CD14-positive monocyte (primary cell): ENCODE data around the gene BBLN. TPM values are rescaled to one million over a fixed set of nuclear protein-coding genes. Genes with fewer than 3 reads are reported as not detected.

Experiments
- DNase-seq, 3 donors: peaks; one replicate each; pipeline ENCODE4 v3.0.0-alpha.2; 2011 to 2022
- H2AFZ ChIP-seq: 2 replicates; pipeline ENCODE4 v1.6.0; 2012; ENCODE audit warnings: mild to moderate bottlenecking, low read depth, low read length, inconsistent platforms; ENCODE audit not compliant: insufficient read depth, poor library complexity, severe bottlenecking
- H3K27ac ChIP-seq, 2 donors: 1 replicate in 1 of 2; 2 replicates in 1 of 2; pipeline ENCODE4 v1.5.1; 2012 to 2013; ENCODE audit warnings: low read length in 2 of 2, control low read depth in 1 of 2, inconsistent platforms in 1 of 2, low read depth in 1 of 2, mild to moderate bottlenecking in 1 of 2
- H3K27me3 ChIP-seq, 2 donors: one replicate each; pipeline versions ENCODE4 v1.6.0 to v1.6.1; 2011 to 2013; ENCODE audit warnings: low read length in 2 of 2; ENCODE audit not compliant: control insufficient read depth in 2 of 2, insufficient read depth in 2 of 2
- H3K36me3 ChIP-seq, 2 donors: replicated peaks in 1 of 2; 1 replicate in 1 of 2; 2 replicates in 1 of 2; pipeline versions ENCODE4 v1.5.1 to v1.6.1; 2012 to 2013; ENCODE audit warnings: low read length in 2 of 2, control low read depth in 1 of 2, inconsistent platforms in 1 of 2, mild to moderate bottlenecking in 1 of 2; ENCODE audit not compliant: insufficient read depth in 2 of 2, control insufficient read depth in 1 of 2
- H3K4me1 ChIP-seq, 2 donors: 1 replicate in 1 of 2; 2 replicates in 1 of 2; pipeline versions ENCODE4 v1.5.1 to v1.6.1; 2012 to 2013; ENCODE audit warnings: low read length in 2 of 2, control low read depth in 1 of 2, inconsistent platforms in 1 of 2, mild to moderate bottlenecking in 1 of 2, moderate library complexity in 1 of 2; ENCODE audit not compliant: insufficient read depth in 2 of 2, control insufficient read depth in 1 of 2
- H3K4me2 ChIP-seq: replicated peaks from 2 replicates; pipeline ENCODE3; 2012; ENCODE audit warnings: low read length, moderate library complexity, mild to moderate bottlenecking; ENCODE audit not compliant: poor library complexity, severe bottlenecking; ENCODE audit errors: extremely low read depth
- H3K4me3 ChIP-seq, 3 experiments: fragments of 200-600 bp in 1 of 3; sonication (generic) in 1 of 3; replicated peaks in 1 of 3; 1 replicate in 2 of 3; 2 replicates in 1 of 3; pipeline ENCODE4 v1.5.1; 2011 to 2013; ENCODE audit warnings: low read length in 3 of 3, mild to moderate bottlenecking in 3 of 3, control low read depth in 2 of 3, low read depth in 2 of 3, inconsistent platforms in 1 of 3, moderate library complexity in 1 of 3
- H3K79me2 ChIP-seq: 2 replicates; pipeline ENCODE4 v1.6.0; 2012; ENCODE audit warnings: mild to moderate bottlenecking, control low read depth, inconsistent platforms, low read length, moderate library complexity; ENCODE audit not compliant: insufficient read depth
- H3K9ac ChIP-seq: 2 replicates; pipeline ENCODE4 v1.6.0; 2017; ENCODE audit warnings: low read length, mild to moderate bottlenecking; ENCODE audit not compliant: insufficient read depth, poor library complexity, severe bottlenecking
- H3K9me3 ChIP-seq, 2 donors: replicated peaks in 1 of 2; 1 replicate in 1 of 2; 2 replicates in 1 of 2; pipeline versions ENCODE4 v1.5.1 to v1.6.1; 2012 to 2013; ENCODE audit warnings: low read length in 2 of 2, control low read depth in 1 of 2; ENCODE audit not compliant: control insufficient read depth in 1 of 2, insufficient read depth in 1 of 2
- H4K20me1 ChIP-seq: 2 replicates; pipeline ENCODE4 v1.6.0; 2012; ENCODE audit warnings: mild to moderate bottlenecking, low read length, control low read depth, moderate library complexity; ENCODE audit not compliant: insufficient read depth
- H3K27ac Mint-ChIP-seq, 7 donors: one replicate each; pipeline ENCODE4 v1.8.0; 2020; ENCODE audit warnings: mild to moderate bottlenecking in 7 of 7, mixed read lengths in 7 of 7, moderate library complexity in 6 of 7, inconsistent platforms in 2 of 7
- H3K27me3 Mint-ChIP-seq, 3 donors: one replicate each; pipeline ENCODE4 v1.8.0; 2021 to 2022; ENCODE audit warnings: low read depth in 3 of 3, mild to moderate bottlenecking in 3 of 3, mixed read lengths in 3 of 3, moderate library complexity in 3 of 3, inconsistent platforms in 1 of 3
- H3K36me3 Mint-ChIP-seq, 2 donors: one replicate each; pipeline ENCODE4 v1.8.0; 2020; ENCODE audit warnings: mixed read lengths in 2 of 2, inconsistent platforms in 1 of 2, mild to moderate bottlenecking in 1 of 2
- H3K4me1 Mint-ChIP-seq: one replicate; pipeline ENCODE4 v1.8.0; 2020; ENCODE audit warnings: mild to moderate bottlenecking, mixed read lengths
- H3K4me3 Mint-ChIP-seq, 2 donors: one replicate each; pipeline ENCODE4 v1.8.0; 2020; ENCODE audit warnings: mild to moderate bottlenecking in 2 of 2, mixed read lengths in 2 of 2, moderate library complexity in 1 of 2
- H3K9me3 Mint-ChIP-seq, 7 donors: one replicate each; pipeline ENCODE4 v1.8.0; 2020 to 2022; ENCODE audit warnings: mixed read lengths in 7 of 7, mild to moderate bottlenecking in 6 of 7, moderate library complexity in 6 of 7, inconsistent platforms in 2 of 7
- CTCF ChIP-seq: fragments of 200-600 bp; IDR thresholded peaks from one replicate; pipeline ENCODE4 v1.8.0; 2022; ENCODE audit warnings: antibody characterized with exemption, mild to moderate bottlenecking
- WGBS: methylation state at CpG from one replicate; pipeline ENCODE4 v1.1.5; 2013; ENCODE audit warnings: missing lambda C conversion rate; ENCODE audit not compliant: insufficient coverage; 5-methylcytosine and 5-hydroxymethylcytosine counted together
- intact Hi-C, 2 donors: fragments of 100-400 bp; cut with micrococcal nuclease; formaldehyde crosslinking; loops; one replicate each; pipeline versions ENCODE4 v1.15.0 to v1.15.1; 2023
- polyA plus RNA-seq, 3 donors: library from polyadenylated mRNA; depleted of rRNA in 1 of 3; unstranded in 2 of 3; stranded (reverse) in 1 of 3; fragments of 300-500 nt in 2 of 3; fragments of >200 nt in 1 of 3; fragmentation: Illumina TruSeq in 2 of 3; gene quantifications; 1 replicate in 2 of 3; 2 replicates in 1 of 3; pipeline ENCODE4 v1.2.3, GENCODE V29; 2012 to 2021

Gene BBLN
- polyA plus RNA-seq, 3 donors, result 51.5 to 74.8 (median 54.5) TPM

- WGBS, result 0% methylated on average over 1 of the region's 2 CpGs
- Histone ChIP-seq H3K9me3 (no peaks in the 10 kb centered on the region), H3K9ac (no peak overlapping the region), H3K36me3 (no peaks in the 10 kb centered on the region), H3K27me3 (peaks cover 0 to 18% of the 10 kb centered on the region in 2 donors), H3K79me2 (no peaks in the 10 kb centered on the region), H2AFZ (peak overlapping the region; percentile 81), H4K20me1 (no peaks in the 10 kb centered on the region), H3K4me3 (peak overlapping the region; percentile 21 to 79 (median 33)), H3K4me2 (peak overlapping the region; percentile 89), H3K27ac (no peak overlapping the region), H3K4me1 (peaks cover 16 to 29% of the 10 kb centered on the region in 2 donors)
- H3K4me1 Mint-ChIP-seq, result peaks cover 23% of the 10 kb centered on the region
- peaks cover 0 to 2% of the 10 kb centered on the region in 2 donors for H3K36me3 Mint-ChIP-seq
- H3K9me3 Mint-ChIP-seq, result peaks cover 0 to 8% (median 0%) of the 10 kb centered on the region in 7 donors
- no peak for DNase-seq
- H3K27ac Mint-ChIP-seq, result peak overlapping the region; percentile 44 to 94 (median 83)
- peaks cover 15 to 26% (median 23%) of the 10 kb centered on the region in 3 donors for H3K27me3 Mint-ChIP-seq
- H3K4me3 Mint-ChIP-seq, result peak overlapping the region; percentile 81 to 89
- no peak for TF ChIP-seq CTCF
- intact Hi-C loops, result no loop called here
Observed at GRCh38 chr9:128202648-128203023, 42.6 kb downstream of the BBLN start.

- WGBS, result under 1% methylated on average over 69 of the region's 72 CpGs
- Mint-ChIP-seq H3K27me3 (peaks cover 15 to 26% (median 23%) of the 10 kb centered on the region in 3 donors), H3K36me3 (peaks cover 0 to 2% of the 10 kb centered on the region in 2 donors), H3K27ac (peak within 1 kb of the TSS; percentile 44 to 94 (median 83)), H3K4me1 (peaks cover 24% of the 10 kb centered on the region), H3K4me3 (peak within 1 kb of the TSS; percentile 81 to 89), H3K9me3 (peaks cover 0 to 8% (median 0%) of the 10 kb centered on the region in 7 donors)
- H3K27ac ChIP-seq, result no peak within 1 kb of the TSS
- peak within 1 kb of the TSS; percentile 81 for H2AFZ ChIP-seq
- no peaks in the 10 kb centered on the region for H4K20me1 ChIP-seq
- H3K9me3 ChIP-seq, result no peaks in the 10 kb centered on the region
- H3K36me3 ChIP-seq, result no peaks in the 10 kb centered on the region
- H3K4me1 ChIP-seq, result peaks cover 18 to 32% of the 10 kb centered on the region in 2 donors
- H3K4me2 ChIP-seq, result peak within 1 kb of the TSS; percentile 89
- H3K4me3 ChIP-seq, result peak within 1 kb of the TSS; percentile 46 to 79 (median 47)
- H3K27me3 ChIP-seq, result peaks cover 0 to 18% of the 10 kb centered on the region in 2 donors
- no peaks in the 10 kb centered on the region for H3K79me2 ChIP-seq
- peak within 1 kb of the TSS; percentile 32 for H3K9ac ChIP-seq
- peak; percentile 36 to 69 (median 69) for DNase-seq
- intact Hi-C loops, result no loop called here
- peak; percentile 98 for TF ChIP-seq CTCF
Observed at GRCh38 chr9:128203024-128203706, 43.1 kb downstream of the BBLN start, which contains the start of gene DNM1. TSS of gene DNM1 (plus strand) at chr9:128203379. CDS start at chr9:128203471, 92 bp downstream.
